K562 (cell line): ENCODE results near the gene TSPAN13. TPM values are rescaled to one million over a fixed set of nuclear protein-coding genes. Genes with fewer than 3 reads are reported as not detected.

Experiments used
- CHCHD3 ChIP-seq: fragments of 250-450 bp; sonication (Bioruptor Pico); IDR thresholded peaks from 2 replicates; pipeline ENCODE4 v2.1.2; 2022; ENCODE audit warnings: mild to moderate bottlenecking
- CHD7 ChIP-seq: fragments of 200-600 bp; sonication (generic); IDR thresholded peaks from one replicate; pipeline ENCODE4 v1.6.1; 2012; ENCODE audit warnings: mild to moderate bottlenecking, low read depth, low read length, inconsistent platforms
- ELK3 ChIP-seq: fragments of 450-650 bp; formaldehyde crosslinking; IDR thresholded peaks from 2 replicates; pipeline ENCODE4 v1.4.0; 2020; ENCODE audit warnings: mild to moderate bottlenecking
- ERF ChIP-seq: fragments of 450-650 bp; formaldehyde crosslinking; IDR thresholded peaks from 2 replicates; pipeline ENCODE4 v1.4.0; 2020; ENCODE audit warnings: mild to moderate bottlenecking, mixed read lengths
- FOSL1 ChIP-seq: fragments of 200-800 bp; sonication (Bioruptor generic); conservative IDR thresholded peaks from 2 replicates; pipeline ENCODE4 v1.6.1; 2016; ENCODE audit warnings: missing genetic modification characterization, missing compliant biosample characterization
- MTF1 ChIP-seq: fragments of 250-450 bp; sonication (Bioruptor Pico); IDR thresholded peaks from 2 replicates; pipeline ENCODE4 v1.9.0; 2021; ENCODE audit warnings: moderate library complexity, mild to moderate bottlenecking, inconsistent platforms, borderline replicate concordance
- MYC ChIP-seq, 2 experiments: fragments of 250-450 bp in 1 of 2; sonication (Bioruptor Pico) in 1 of 2; IDR thresholded peaks; 2 replicates each; pipeline versions ENCODE4 v1.5.1 to v1.6.1; 2012 to 2021; ENCODE audit warnings: low read depth in 2 of 2, borderline replicate concordance in 1 of 2, improper control_type of control experiment in 1 of 2, low read length in 1 of 2, mild to moderate bottlenecking in 1 of 2, moderate library complexity in 1 of 2
- THRB ChIP-seq: fragments of 450-650 bp; formaldehyde crosslinking; conservative IDR thresholded peaks from 2 replicates; pipeline ENCODE4 v1.4.0; 2022; ENCODE audit warnings: mild to moderate bottlenecking, missing genetic modification characterization
- XRCC3 ChIP-seq: fragments of 450-650 bp; IDR thresholded peaks from 2 replicates; pipeline ENCODE4 v1.6.1; 2017; ENCODE audit warnings: mild to moderate bottlenecking, moderate library complexity
- polyA plus RNA-seq, 8 experiments: library from polyadenylated mRNA; depleted of rRNA in 4 of 8; stranded (reverse) in 5 of 8; unstranded in 3 of 8; fragments of >200 nt; fragmentation: Nextera tagmentation in 2 of 8; fragmentation: Illumina TruSeq in 1 of 8; extraction: Ambion mirVana in 2 of 8; extraction: Trizol in 1 of 8; gene quantifications; 2 replicates each; pipeline versions ENCODE4 v1.2.1 to v1.2.3, GENCODE V29; 2011 to 2014; ENCODE audit warnings: inconsistent platforms in 1 of 8, missing spikeins in 1 of 8
- total RNA-seq, 7 experiments: library from RNA; depleted of rRNA in 6 of 7; stranded (reverse); fragments of >200 nt in 6 of 7; fragmentation: Illumina TruSeq in 2 of 7; extraction: Trizol in 2 of 7; gene quantifications; 2 replicates each; pipeline versions ENCODE4 v1.2.1 to v1.2.3, GENCODE V29; 2011 to 2021; ENCODE audit warnings: low replicate concordance in 1 of 7
- TF ChIP-seq, protein P1 (sequence below): fragments of 450-650 bp; IDR thresholded peaks from 2 replicates; pipeline ENCODE4 v1.6.1; 2016; ENCODE audit warnings: borderline replicate concordance

TSPAN13 gene
- total and polyA plus RNA-seq, 9 of the 15 experiments (the other 6 are each of a cell fraction or from before 2014, with no cell fraction given) = 7.8 to 46.3 (median 20.0) TPM

- no peak for TF ChIP-seq CHD7
- no peak; the same call in 1 of the 2 replicates for TF ChIP-seq FOSL1 (tag)
- no peak for TF ChIP-seq XRCC3
- TF ChIP-seq ERF (CRISPR knock-in tag) = no peak
- no peak for TF ChIP-seq CHCHD3
- TF ChIP-seq, protein P1, sequence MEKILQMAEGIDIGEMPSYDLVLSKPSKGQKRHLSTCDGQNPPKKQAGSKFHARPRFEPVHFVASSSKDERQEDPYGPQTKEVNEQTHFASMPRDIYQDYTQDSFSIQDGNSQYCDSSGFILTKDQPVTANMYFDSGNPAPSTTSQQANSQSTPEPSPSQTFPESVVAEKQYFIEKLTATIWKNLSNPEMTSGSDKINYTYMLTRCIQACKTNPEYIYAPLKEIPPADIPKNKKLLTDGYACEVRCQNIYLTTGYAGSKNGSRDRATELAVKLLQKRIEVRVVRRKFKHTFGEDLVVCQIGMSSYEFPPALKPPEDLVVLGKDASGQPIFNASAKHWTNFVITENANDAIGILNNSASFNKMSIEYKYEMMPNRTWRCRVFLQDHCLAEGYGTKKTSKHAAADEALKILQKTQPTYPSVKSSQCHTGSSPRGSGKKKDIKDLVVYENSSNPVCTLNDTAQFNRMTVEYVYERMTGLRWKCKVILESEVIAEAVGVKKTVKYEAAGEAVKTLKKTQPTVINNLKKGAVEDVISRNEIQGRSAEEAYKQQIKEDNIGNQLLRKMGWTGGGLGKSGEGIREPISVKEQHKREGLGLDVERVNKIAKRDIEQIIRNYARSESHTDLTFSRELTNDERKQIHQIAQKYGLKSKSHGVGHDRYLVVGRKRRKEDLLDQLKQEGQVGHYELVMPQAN = peak; percentile 42; the same call in 1 of the 2 replicates
- no peak for TF ChIP-seq THRB (CRISPR knock-in tag)
- TF ChIP-seq ELK3 = no peak
- TF ChIP-seq MYC (IDR thresholded peaks at IDR 0.05; ENCODE audit: low read depth, low read length) = peak; percentile 47; the same call in 1 of the 2 replicates
- TF ChIP-seq MYC (CRISPR knock-in tag; IDR thresholded peaks at IDR 0.05; ENCODE audit: borderline replicate concordance, low read depth) = no peak
- TF ChIP-seq MTF1 (CRISPR knock-in tag) = no peak
Measured at GRCh38 chr7:16753102-16753931, at the start of gene TSPAN13 (continued).
